K562 (cell line): ENCODE results near the gene ATP23. TPM values are rescaled to one million over a fixed set of nuclear protein-coding genes. Genes with fewer than 3 reads are reported as not detected.

Experiments used
- CREM ChIP-seq: IDR thresholded peaks from 2 replicates; pipeline ENCODE4 v1.6.1; 2014; ENCODE audit warnings: antibody characterized with exemption, low read depth
- DNMT1 ChIP-seq: fragments of 450-650 bp; IDR thresholded peaks from 2 replicates; pipeline ENCODE4 v1.6.1; 2016; ENCODE audit warnings: antibody characterized with exemption, mild to moderate bottlenecking
- ETS2 ChIP-seq: IDR thresholded peaks from 2 replicates; pipeline ENCODE4 v1.6.1; 2016; ENCODE audit warnings: borderline replicate concordance, missing genetic modification characterization, mild to moderate bottlenecking, moderate library complexity, missing compliant biosample characterization; ENCODE audit not compliant: poor library complexity, severe bottlenecking
- FOXA3 ChIP-seq, 2 experiments: fragments of 450-650 bp in 1 of 2; sonication (generic) in 1 of 2; formaldehyde crosslinking; IDR thresholded peaks in 1 of 2; conservative IDR thresholded peaks in 1 of 2; 2 replicates each; pipeline versions ENCODE4 v1.4.0 to v1.8.0; 2020 to 2022; ENCODE audit warnings: mild to moderate bottlenecking in 2 of 2, missing genetic modification reagents in 1 of 2
- GABPB1 ChIP-seq: sonication (generic); formaldehyde crosslinking; IDR thresholded peaks from 2 replicates; pipeline ENCODE4 v1.8.0; 2022; ENCODE audit warnings: mild to moderate bottlenecking, missing genetic modification reagents
- GABPB2 ChIP-seq: fragments of 250-450 bp; sonication (Bioruptor Pico); conservative IDR thresholded peaks from 2 replicates; pipeline ENCODE4 v1.5.1; 2021; ENCODE audit warnings: mild to moderate bottlenecking
- HIVEP1 ChIP-seq: fragments of 250-450 bp; sonication (Bioruptor Pico); IDR thresholded peaks from 2 replicates; pipeline ENCODE4 v1.4.0; 2020; ENCODE audit warnings: mild to moderate bottlenecking
- HMG20B ChIP-seq: fragments of 250-450 bp; sonication (Bioruptor Pico); IDR thresholded peaks from 2 replicates; pipeline ENCODE4 v1.5.0; 2021; ENCODE audit warnings: mild to moderate bottlenecking
- LARP7 ChIP-seq: fragments of 450-650 bp; IDR thresholded peaks from 2 replicates; pipeline ENCODE4 v1.6.1; 2016
- NR4A1 ChIP-seq, 2 experiments: fragments of 250-450 bp in 1 of 2; fragments of 450-650 bp in 1 of 2; sonication (Bioruptor Pico) in 1 of 2; IDR thresholded peaks; 2 replicates each; pipeline versions ENCODE4 v1.4.0 to v1.6.1; 2016 to 2020; ENCODE audit warnings: mild to moderate bottlenecking in 2 of 2, missing compliant biosample characterization in 1 of 2, missing genetic modification characterization in 1 of 2, moderate library complexity in 1 of 2
- RFX5 ChIP-seq: IDR thresholded peaks from 2 replicates; pipeline ENCODE4 v1.6.1; 2011; ENCODE audit warnings: low read depth, mild to moderate bottlenecking, improper control_type of control experiment, low read length
- SRF ChIP-seq, 2 experiments: fragments of 250-450, 450-650 bp in 1 of 2; sonication (Bioruptor Pico) in 1 of 2; sonication (generic) in 1 of 2; formaldehyde crosslinking; IDR thresholded peaks; 2 replicates each; pipeline versions ENCODE4 v1.5.0 to v1.5.1; 2020 to 2022; ENCODE audit warnings: mild to moderate bottlenecking in 1 of 2, missing genetic modification reagents in 1 of 2
- TEAD4 ChIP-seq, 2 experiments: sonication (generic) in 1 of 2; formaldehyde crosslinking in 1 of 2; IDR thresholded peaks; 2 replicates each; pipeline versions ENCODE4 v1.6.1 to v1.8.0; 2012 to 2022; ENCODE audit warnings: borderline replicate concordance in 1 of 2, inconsistent platforms in 1 of 2, low read length in 1 of 2, mild to moderate bottlenecking in 1 of 2, missing genetic modification reagents in 1 of 2
- ZFPM2 ChIP-seq: fragments of 250-450 bp; sonication (Bioruptor Pico); IDR thresholded peaks from 2 replicates; pipeline ENCODE4 v1.5.1; 2022; ENCODE audit warnings: mild to moderate bottlenecking
- ZNF197 ChIP-seq: fragments of 200-800 bp; sonication (Bioruptor generic); IDR thresholded peaks from 2 replicates; pipeline ENCODE4 v1.6.1; 2016; ENCODE audit warnings: low read depth, missing genetic modification characterization, missing compliant biosample characterization
- ZNF354B ChIP-seq: fragments of 250-450 bp; sonication (Bioruptor Pico); IDR thresholded peaks from 2 replicates; pipeline ENCODE4 v1.4.0; 2020
- ZNF444 ChIP-seq: fragments of 250-450 bp; sonication (Bioruptor Pico); IDR thresholded peaks from 2 replicates; pipeline ENCODE4 v1.4.0; 2020; ENCODE audit warnings: mild to moderate bottlenecking, moderate library complexity
- polyA plus RNA-seq, 8 experiments: library from polyadenylated mRNA; depleted of rRNA in 4 of 8; stranded (reverse) in 5 of 8; unstranded in 3 of 8; fragments of >200 nt; fragmentation: Nextera tagmentation in 2 of 8; fragmentation: Illumina TruSeq in 1 of 8; extraction: Ambion mirVana in 2 of 8; extraction: Trizol in 1 of 8; gene quantifications; 2 replicates each; pipeline versions ENCODE4 v1.2.1 to v1.2.3, GENCODE V29; 2011 to 2014; ENCODE audit warnings: inconsistent platforms in 1 of 8, missing spikeins in 1 of 8
- total RNA-seq, 7 experiments: library from RNA; depleted of rRNA in 6 of 7; stranded (reverse); fragments of >200 nt in 6 of 7; fragmentation: Illumina TruSeq in 2 of 7; extraction: Trizol in 2 of 7; gene quantifications; 2 replicates each; pipeline versions ENCODE4 v1.2.1 to v1.2.3, GENCODE V29; 2011 to 2021; ENCODE audit warnings: low replicate concordance in 1 of 7
- TF ChIP-seq, protein P1 (sequence below): IDR thresholded peaks from 3 replicates; pipeline ENCODE4 v1.6.1; 2011; ENCODE audit warnings: borderline replicate concordance, mild to moderate bottlenecking; ENCODE audit not compliant: insufficient read length, insufficient read depth
- TF ChIP-seq, protein P2 (sequence below): fragments of 250-450 bp; sonication (Bioruptor Pico); IDR thresholded peaks from 2 replicates; pipeline ENCODE4 v1.5.0; 2020; ENCODE audit warnings: mild to moderate bottlenecking
- TF ChIP-seq, protein P3 (sequence below): fragments of 200-400 bp; formaldehyde crosslinking; IDR thresholded peaks from 2 replicates; pipeline ENCODE4 v1.6.1; 2017; ENCODE audit warnings: mild to moderate bottlenecking, low read depth, low read length, moderate library complexity
- TF ChIP-seq, protein P4 (sequence below): fragments of 450-650 bp; formaldehyde crosslinking; IDR thresholded peaks from 2 replicates; pipeline ENCODE4 v1.4.0; 2020; ENCODE audit warnings: mild to moderate bottlenecking, moderate library complexity

The ATP23 gene
- total and polyA plus RNA-seq, 9 of the 15 experiments (the other 6 are each of a cell fraction or from before 2014, with no cell fraction given) = 8.3 to 53.7 (median 28.5) TPM

DNA sequence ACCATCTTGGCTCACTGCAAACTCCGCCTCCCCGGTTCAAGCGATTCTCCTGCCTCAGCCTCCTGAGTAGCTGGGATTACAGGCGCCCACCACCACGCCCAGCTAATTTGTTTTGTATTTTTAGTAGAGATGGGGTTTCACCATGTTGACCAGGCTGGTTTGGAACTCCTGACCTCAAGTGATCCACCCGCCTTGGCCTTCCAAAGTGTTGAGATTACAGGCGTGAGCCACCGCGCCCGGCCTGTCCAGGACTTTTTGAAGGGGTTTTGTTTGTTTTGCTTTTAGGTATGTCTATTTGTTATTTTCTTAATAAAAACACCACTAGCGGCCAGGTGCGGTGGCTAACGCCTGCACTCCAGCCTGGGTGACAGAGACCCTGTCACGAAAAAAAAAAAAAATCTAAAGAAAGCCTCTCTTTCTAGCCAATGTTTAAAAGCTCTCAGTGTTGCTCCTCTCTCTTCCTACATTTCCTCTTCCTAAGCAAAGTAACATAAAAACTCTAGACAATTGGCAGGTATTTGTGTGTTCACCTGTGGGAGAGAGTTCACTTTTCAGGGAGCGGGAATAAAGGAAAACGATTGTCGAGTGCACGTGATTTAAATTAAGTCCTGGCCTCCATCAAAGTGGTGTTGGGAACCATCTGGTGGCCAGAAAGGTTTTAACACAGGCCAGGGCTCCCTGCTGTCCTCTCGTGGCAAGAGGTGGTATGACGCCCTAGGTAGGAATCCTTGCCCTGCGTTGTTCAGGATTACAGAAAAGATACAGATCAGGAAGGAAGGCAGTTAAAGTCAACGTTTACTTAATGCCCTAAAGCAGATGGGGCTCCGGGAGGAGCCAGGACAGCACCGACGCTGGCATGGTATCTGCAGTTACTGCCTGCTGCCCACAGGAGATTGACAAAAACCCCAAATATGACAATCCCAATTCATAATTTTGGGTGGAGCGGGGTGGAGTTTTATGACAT, 36.2 kb upstream of the ATP23 start (continued):
- no peak for TF ChIP-seq ZNF444 (CRISPR knock-in tag)
- TF ChIP-seq, protein P1, sequence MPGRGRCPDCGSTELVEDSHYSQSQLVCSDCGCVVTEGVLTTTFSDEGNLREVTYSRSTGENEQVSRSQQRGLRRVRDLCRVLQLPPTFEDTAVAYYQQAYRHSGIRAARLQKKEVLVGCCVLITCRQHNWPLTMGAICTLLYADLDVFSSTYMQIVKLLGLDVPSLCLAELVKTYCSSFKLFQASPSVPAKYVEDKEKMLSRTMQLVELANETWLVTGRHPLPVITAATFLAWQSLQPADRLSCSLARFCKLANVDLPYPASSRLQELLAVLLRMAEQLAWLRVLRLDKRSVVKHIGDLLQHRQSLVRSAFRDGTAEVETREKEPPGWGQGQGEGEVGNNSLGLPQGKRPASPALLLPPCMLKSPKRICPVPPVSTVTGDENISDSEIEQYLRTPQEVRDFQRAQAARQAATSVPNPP = no peak
- TF ChIP-seq, protein P2, sequence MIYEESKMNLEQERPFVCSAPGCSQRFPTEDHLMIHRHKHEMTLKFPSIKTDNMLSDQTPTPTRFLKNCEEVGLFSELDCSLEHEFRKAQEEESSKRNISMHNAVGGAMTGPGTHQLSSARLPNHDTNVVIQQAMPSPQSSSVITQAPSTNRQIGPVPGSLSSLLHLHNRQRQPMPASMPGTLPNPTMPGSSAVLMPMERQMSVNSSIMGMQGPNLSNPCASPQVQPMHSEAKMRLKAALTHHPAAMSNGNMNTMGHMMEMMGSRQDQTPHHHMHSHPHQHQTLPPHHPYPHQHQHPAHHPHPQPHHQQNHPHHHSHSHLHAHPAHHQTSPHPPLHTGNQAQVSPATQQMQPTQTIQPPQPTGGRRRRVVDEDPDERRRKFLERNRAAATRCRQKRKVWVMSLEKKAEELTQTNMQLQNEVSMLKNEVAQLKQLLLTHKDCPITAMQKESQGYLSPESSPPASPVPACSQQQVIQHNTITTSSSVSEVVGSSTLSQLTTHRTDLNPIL (CRISPR knock-in tag) = no peak
- TF ChIP-seq LARP7 = no peak
- TF ChIP-seq NR4A1 (CRISPR knock-in tag; IDR thresholded peaks at IDR 0.05) = no peak
- no peak for TF ChIP-seq NR4A1 (tag; IDR thresholded peaks at IDR 0.05)
- TF ChIP-seq, protein P3, sequence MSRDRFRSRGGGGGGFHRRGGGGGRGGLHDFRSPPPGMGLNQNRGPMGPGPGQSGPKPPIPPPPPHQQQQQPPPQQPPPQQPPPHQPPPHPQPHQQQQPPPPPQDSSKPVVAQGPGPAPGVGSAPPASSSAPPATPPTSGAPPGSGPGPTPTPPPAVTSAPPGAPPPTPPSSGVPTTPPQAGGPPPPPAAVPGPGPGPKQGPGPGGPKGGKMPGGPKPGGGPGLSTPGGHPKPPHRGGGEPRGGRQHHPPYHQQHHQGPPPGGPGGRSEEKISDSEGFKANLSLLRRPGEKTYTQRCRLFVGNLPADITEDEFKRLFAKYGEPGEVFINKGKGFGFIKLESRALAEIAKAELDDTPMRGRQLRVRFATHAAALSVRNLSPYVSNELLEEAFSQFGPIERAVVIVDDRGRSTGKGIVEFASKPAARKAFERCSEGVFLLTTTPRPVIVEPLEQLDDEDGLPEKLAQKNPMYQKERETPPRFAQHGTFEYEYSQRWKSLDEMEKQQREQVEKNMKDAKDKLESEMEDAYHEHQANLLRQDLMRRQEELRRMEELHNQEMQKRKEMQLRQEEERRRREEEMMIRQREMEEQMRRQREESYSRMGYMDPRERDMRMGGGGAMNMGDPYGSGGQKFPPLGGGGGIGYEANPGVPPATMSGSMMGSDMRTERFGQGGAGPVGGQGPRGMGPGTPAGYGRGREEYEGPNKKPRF = no peak
- no peak for TF ChIP-seq HIVEP1 (CRISPR knock-in tag)
- TF ChIP-seq ETS2 (tag) = no peak
- no peak for TF ChIP-seq ZNF354B
- no peak for TF ChIP-seq ZFPM2 (CRISPR knock-in tag)
- no peak for TF ChIP-seq HMG20B (CRISPR knock-in tag)
- peak; percentile 69 for TF ChIP-seq GABPB1 (CRISPR knock-in tag)
- TF ChIP-seq FOXA3 (CRISPR knock-in tag; conservative IDR thresholded peaks at IDR 0.05 in 1 of 2, IDR thresholded peaks at IDR 0.05 in 1 of 2) = no peak
- no peak for TF ChIP-seq ZNF197
- no peak for TF ChIP-seq GABPB2 (CRISPR knock-in tag)
- peak; percentile 80 for TF ChIP-seq CREM
- no peak for TF ChIP-seq SRF (CRISPR knock-in tag; IDR thresholded peaks at IDR 0.05)
- TF ChIP-seq, protein P4, sequence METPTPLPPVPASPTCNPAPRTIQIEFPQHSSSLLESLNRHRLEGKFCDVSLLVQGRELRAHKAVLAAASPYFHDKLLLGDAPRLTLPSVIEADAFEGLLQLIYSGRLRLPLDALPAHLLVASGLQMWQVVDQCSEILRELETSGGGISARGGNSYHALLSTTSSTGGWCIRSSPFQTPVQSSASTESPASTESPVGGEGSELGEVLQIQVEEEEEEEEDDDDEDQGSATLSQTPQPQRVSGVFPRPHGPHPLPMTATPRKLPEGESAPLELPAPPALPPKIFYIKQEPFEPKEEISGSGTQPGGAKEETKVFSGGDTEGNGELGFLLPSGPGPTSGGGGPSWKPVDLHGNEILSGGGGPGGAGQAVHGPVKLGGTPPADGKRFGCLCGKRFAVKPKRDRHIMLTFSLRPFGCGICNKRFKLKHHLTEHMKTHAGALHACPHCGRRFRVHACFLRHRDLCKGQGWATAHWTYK (CRISPR knock-in tag) = no peak
- TF ChIP-seq RFX5 = no peak
- peak; percentile 44 for TF ChIP-seq TEAD4 (IDR thresholded peaks at IDR 0.05; ENCODE audit: low read length)
- no peak for TF ChIP-seq TEAD4 (CRISPR knock-in tag; IDR thresholded peaks at IDR 0.05; ENCODE audit: borderline replicate concordance)
- TF ChIP-seq DNMT1 = no peak
